Urinary bladder (tissue), 4 donors: ENCODE results near the gene GALR3. TPM values are rescaled to one million over a fixed set of nuclear protein-coding genes. Genes with fewer than 3 reads are reported as not detected.

Source experiments
- DNase-seq: peaks from one replicate; pipeline ENCODE4 v3.0.0-alpha.2; 2015; ENCODE audit errors: extremely low spot score
- H3K27ac ChIP-seq: one replicate; pipeline ENCODE4 v1.5.1; 2013; ENCODE audit warnings: low read depth, mild to moderate bottlenecking, moderate library complexity
- H3K36me3 ChIP-seq: one replicate; pipeline ENCODE4 v1.6.1; 2013; ENCODE audit warnings: mild to moderate bottlenecking, moderate library complexity; ENCODE audit not compliant: insufficient read depth
- H3K4me1 ChIP-seq: one replicate; pipeline ENCODE4 v1.6.1; 2013; ENCODE audit warnings: mild to moderate bottlenecking, moderate library complexity; ENCODE audit not compliant: insufficient read depth
- H3K4me3 ChIP-seq: one replicate; pipeline ENCODE4 v1.5.1; 2013; ENCODE audit warnings: low read depth, low read length
- WGBS: extraction: QIAGEN DNeasy Blood & Tissue Kit; methylation state at CpG from one replicate; pipeline ENCODE4 v1.1.7; 2013; 5-methylcytosine and 5-hydroxymethylcytosine counted together
- polyA plus RNA-seq: library from polyadenylated mRNA; stranded (reverse); fragments of 200-250 nt; gene quantifications from one replicate; pipeline ENCODE4 v1.2.3, GENCODE V29; 2013
- total RNA-seq: library from RNA; depleted of rRNA; stranded (reverse); fragments of >200 nt; gene quantifications from one replicate; pipeline ENCODE4 v1.2.3, GENCODE V29; 2014
- donor health status: healthy with polysubstance abuse.
- donor health status: healthy.

The GALR3 gene
- total and polyA plus RNA-seq, 2 donors = not detected

DNA sequence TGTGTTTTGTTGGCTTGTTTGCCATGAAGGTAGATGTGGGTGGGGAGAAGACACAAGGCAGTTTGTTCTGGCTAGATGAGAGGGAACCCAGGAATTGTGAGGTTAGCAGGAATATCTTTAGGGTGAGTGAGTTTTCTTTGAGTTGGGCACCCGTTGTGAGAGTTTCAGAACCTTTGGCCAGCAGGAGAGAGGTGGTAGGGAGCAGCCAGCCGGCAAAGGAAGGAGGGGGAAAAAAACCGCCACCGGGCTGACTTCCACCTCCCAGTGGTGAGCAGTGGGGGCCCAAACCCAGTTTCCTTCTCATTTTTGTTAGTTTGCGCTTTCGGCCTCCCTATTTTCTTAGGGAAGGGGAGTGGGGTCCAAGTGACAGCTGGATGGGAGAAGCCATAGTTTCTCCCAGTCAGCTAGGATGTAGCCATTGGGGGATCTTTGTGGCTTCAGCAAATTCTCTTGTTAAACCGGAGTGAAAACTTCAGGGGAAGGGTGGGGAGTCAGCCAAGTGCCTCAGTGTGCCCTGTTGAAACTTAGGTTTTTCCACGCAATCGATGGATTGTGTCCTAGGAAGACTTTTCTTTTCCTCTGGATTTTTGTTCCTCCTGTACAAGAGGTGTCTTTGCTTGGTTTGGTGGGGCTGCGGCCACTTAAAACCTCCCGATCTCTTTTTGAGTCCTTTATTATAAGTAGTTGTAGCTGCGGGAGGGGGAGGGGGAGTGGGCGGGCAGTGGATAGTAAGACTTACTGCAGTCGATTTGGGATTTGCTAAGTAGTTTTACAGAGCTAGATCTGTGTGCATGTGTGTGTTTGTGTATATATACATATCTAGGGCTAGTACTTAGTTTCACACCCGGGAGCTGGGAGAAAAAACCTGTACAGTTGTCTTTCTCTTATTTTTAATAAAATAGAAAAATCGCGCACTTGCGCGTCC is 16.5 kb upstream of the GALR3 start:
- no peaks in the 10 kb centered on the region for H3K4me1 ChIP-seq
- no peak for DNase-seq
- H3K27ac ChIP-seq = no peak overlapping the region
- WGBS = 3% methylated on average over 19 of the region's 19 CpGs
- H3K36me3 ChIP-seq = no peaks in the 10 kb centered on the region
- peak overlapping the region; percentile 51 for H3K4me3 ChIP-seq

DNA sequence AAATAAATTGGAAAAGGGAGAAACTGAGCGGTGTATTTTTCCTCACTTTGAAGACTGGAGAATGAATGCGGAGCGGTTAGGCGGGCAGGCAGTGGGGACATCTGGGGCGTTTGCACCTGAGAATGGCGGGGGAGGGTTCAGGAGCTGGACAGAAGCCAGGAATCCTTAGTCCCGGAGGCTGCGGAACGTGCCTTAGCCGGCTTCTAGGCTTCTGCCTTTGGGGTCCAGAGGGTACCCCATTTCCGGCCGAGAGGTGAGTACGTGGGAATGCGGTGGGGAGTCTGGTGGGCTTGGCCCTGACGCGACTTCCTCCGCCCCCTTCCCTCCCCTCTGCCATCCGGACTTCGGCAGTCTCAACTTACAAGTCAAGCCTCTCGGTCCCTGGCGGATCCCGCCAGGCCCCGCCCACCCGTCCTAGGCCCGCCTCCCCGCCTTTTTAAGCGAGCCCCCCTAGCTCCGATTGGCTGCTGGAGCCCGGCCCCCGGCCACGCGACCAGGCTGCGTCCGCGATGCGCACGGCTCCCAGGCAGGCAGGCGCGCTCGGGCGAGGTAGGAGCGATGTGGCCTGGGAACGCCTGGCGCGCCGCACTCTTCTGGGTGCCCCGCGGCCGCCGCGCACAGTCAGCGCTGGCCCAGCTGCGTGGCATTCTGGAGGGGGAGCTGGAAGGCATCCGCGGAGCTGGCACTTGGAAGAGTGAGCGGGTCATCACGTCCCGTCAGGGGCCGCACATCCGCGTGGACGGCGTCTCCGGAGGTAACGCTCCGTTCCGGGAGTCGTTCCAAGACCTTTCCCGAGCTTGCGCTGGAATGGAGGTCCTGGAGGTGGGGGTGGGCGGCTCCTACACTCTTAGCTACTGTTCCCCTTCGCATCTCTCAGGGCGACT is 15.5 kb upstream of the GALR3 start, which contains the start of gene GCAT:
Gene GCAT (plus strand): TSS at position 525 of the 884 bp plus-strand sequence. CDS start 34 bp downstream, at position 559.
- Histone ChIP-seq H3K4me1 (no peaks in the 10 kb centered on the region), H3K4me3 (peak within 1 kb of the TSS; percentile 51), H3K36me3 (no peaks in the 10 kb centered on the region), H3K27ac (no peak within 1 kb of the TSS)
- DNase-seq = peak; percentile 89
- whole genome bisulfite sequencing = under 1% methylated on average over 73 of the region's 73 CpGs

DNA sequence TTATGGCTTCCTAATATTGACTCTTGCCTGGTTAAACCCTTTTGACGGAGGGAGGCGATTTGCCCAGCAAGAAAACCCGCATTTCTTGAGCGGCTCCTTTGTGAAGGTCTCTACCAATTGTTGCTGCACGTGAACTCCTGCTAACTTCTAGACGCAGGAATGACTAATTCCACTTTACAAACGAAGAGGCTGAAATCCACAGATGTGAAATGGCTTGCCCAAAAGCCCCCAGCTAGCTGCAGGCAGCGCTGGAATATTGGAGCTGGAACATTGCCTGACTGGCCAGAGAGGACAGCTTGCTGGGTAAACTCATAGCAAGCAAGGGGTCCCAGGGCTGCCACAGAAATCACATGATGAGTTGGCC is 14.9 kb upstream of the GALR3 start:
- Histone ChIP-seq H3K27ac (no peak overlapping the region), H3K4me3 (peak overlapping the region; percentile 39), H3K36me3 (no peaks in the 10 kb centered on the region), H3K4me1 (no peaks in the 10 kb centered on the region)
- 4% methylated on average over 8 of the region's 8 CpGs for WGBS
- DNase-seq = no peak

DNA sequence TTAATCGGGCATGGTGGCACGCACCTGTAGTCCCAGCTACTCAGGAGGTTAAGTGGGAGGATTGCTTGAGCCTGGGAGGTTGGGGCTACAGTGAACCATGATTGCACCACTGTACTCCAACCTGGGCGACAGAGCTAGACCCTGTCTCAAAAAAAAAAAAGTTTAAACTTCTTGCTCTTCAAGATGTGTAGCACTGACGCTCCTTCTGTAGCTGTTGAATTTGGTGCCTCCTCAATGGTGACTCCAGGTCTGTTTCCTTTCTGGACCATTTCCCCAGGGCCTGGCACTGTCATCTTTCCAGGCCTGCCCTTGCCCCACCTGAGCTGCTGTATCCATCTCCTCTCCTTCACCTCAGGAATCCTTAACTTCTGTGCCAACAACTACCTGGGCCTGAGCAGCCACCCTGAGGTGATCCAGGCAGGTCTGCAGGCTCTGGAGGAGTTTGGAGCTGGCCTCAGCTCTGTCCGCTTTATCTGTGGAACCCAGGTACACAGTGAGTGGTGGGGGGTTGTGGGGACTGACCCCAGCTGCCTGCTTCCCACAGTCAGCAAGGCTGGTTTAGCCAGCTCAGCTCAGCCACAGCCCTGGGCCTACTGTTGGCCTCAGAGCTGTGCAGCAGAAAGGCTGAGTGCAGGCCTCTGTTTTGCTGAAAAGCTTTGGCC is 13.4 kb upstream of the GALR3 start:
- DNase-seq = no peak
- H3K4me3 ChIP-seq = no peak overlapping the region
- WGBS = 94% methylated on average over 5 of the region's 5 CpGs

DNA sequence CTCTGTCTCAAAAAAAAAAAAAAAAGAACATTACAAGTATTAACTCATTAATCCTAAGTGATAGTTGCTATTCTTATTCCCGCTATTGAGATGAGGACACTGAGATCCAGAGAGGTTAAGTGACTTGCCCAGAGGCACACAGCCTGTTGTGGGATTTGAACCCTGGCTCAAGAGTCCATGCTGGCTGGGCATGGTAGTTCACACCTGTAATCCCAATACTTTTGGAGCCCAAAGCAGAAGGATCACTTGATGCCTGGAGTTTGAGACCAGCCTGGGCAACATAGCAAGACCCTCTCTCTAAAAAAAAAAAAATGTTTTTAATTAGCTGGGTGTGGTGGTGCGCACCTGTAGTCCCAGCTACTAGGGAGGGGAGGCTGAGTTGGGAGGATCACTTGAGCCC is 11.3 kb upstream of the GALR3 start:
- H3K27ac ChIP-seq = no peak overlapping the region
- H3K4me1 ChIP-seq = no peaks in the 10 kb centered on the region
- no peak for DNase-seq
- no peak overlapping the region for H3K4me3 ChIP-seq
- no peaks in the 10 kb centered on the region for H3K36me3 ChIP-seq
- WGBS = 96% methylated on average over 2 of the region's 2 CpGs

More for the DNA sequence above, 13.4 kb upstream of the GALR3 start:
- Histone ChIP-seq H3K27ac (no peak overlapping the region), H3K36me3 (no peaks in the 10 kb centered on the region), H3K4me1 (no peaks in the 10 kb centered on the region)

DNA sequence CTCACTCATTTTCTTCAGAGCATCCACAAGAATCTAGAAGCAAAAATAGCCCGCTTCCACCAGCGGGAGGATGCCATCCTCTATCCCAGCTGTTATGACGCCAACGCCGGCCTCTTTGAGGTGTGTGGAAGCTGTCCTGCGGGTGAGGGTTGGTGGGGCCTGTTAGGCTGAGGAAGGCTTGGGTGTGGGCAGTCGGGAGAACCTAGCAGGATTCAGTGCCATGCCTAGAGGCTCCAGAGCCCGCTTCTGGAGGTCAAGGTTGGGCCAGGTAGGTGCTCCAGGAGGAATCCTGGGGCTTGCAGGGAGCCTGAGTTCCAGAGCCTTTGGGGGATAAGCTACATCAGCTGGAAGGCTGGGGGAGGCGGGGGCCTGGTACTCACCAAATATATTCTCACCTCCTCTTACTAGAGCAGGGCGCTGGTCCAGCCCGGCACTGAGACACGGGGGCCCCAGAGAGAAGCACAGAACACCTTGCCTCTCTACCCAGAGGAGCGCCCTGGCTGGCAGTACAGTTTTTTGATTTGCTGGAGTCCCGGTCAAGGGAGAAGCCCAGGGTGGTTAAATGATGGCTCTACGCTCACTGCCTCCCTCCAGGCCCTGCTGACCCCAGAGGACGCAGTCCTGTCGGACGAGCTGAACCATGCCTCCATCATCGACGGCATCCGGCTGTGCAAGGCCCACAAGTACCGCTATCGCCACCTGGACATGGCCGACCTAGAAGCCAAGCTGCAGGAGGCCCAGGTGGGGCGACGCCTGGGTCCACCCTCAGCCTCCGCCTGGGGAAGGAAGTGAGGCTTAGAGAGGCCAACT is 10.1 kb upstream of the GALR3 start:
- WGBS = 93% methylated on average over 27 of the region's 27 CpGs
- Histone ChIP-seq H3K27ac (no peak overlapping the region), H3K4me1 (no peaks in the 10 kb centered on the region), H3K36me3 (no peaks in the 10 kb centered on the region), H3K4me3 (no peak overlapping the region)
- DNase-seq = no peak

DNA sequence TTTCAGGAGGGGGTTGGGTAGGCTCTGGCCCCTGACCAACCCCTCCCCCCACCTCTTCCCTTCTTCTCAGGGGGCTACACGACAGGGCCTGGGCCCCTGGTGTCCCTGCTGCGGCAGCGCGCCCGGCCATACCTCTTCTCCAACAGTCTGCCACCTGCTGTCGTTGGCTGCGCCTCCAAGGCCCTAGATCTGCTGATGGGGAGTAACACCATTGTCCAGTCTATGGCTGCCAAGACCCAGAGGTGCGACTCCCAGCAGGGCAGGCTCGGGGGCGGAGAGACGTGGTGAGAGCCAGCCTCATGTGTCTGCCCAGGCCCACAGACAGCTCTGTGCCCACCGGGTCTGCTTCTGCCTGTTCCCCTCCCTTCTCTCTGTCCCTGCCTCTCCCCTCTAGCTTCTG is 7.6 kb upstream of the GALR3 start:
- Histone ChIP-seq H3K27ac (no peak overlapping the region), H3K4me3 (no peak overlapping the region), H3K36me3 (no peaks in the 10 kb centered on the region), H3K4me1 (no peaks in the 10 kb centered on the region)
- no peak for DNase-seq
- 88% methylated on average over 12 of the region's 12 CpGs for WGBS

DNA sequence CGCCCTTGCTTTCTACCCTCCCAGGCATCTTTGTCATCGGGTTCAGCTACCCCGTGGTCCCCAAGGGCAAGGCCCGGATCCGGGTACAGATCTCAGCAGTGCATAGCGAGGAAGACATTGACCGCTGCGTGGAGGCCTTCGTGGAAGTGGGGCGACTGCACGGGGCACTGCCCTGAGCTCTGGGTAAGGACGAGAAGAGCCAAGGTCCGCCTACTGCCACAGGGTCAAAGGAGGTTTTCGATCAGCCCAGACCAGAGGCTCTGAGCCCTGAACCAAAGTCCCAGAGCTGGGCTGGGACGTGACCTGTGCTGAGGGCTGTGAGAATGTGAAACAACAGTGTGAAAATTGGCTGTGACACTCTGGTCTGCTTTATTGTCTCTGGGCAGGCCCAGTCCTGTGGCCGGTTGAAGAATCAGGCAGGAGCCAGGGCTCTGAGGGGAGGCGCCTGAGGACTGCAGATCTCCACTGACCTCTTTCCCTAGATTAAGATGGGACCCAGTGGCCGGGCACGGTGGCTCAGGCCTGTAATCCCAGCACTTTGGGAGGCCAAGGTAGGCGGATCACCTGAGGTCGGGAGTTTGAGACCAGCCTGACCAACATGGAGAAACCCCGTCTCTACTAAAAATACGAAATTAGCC is 6.5 kb upstream of the GALR3 start:
- H3K4me1 ChIP-seq = no peaks in the 10 kb centered on the region
- WGBS = 92% methylated on average over 23 of the region's 23 CpGs
- no peak overlapping the region for H3K27ac ChIP-seq
- no peak for DNase-seq
- no peaks in the 10 kb centered on the region for H3K36me3 ChIP-seq
- no peak overlapping the region for H3K4me3 ChIP-seq

DNA sequence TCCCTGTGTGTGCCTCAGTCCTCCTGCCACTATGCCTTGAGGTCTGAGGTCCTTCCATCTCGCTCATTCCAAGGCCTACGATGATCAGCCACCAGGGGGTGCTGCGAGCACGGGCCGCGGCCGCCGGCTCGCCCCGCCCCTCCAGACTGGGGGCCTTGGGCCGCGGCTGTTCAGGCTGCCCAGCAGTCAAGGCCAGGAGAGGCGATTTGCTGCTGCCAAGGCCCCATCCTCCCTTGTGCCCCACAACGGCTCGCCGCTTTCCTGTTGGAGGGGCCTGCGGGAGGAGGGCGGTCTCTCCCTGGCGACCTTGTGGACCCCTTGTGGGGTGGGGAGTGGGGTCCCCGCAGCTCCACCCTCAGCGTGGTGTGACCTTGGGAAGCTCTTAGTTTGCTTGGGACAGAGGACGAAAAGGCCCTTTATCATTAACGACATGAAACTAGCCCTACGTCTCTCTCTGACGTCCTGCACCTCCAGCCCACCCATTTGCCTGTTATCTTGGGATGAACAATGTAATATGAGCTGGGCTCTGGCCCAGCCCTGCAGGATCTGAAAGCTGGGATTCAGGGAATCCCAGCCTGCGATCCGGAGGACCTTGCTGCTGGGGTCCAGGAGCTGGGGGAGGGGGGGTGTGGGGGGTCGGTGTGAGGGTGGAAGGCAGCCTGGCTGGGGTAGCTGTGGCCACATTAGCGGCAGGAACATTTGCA is 5.3 kb upstream of the GALR3 start:
- Histone ChIP-seq H3K27ac (no peak overlapping the region), H3K4me1 (no peaks in the 10 kb centered on the region), H3K36me3 (no peaks in the 10 kb centered on the region), H3K4me3 (peak overlapping the region; percentile 24)
- no peak for DNase-seq
- 2% methylated on average over 29 of the region's 29 CpGs for WGBS

DNA sequence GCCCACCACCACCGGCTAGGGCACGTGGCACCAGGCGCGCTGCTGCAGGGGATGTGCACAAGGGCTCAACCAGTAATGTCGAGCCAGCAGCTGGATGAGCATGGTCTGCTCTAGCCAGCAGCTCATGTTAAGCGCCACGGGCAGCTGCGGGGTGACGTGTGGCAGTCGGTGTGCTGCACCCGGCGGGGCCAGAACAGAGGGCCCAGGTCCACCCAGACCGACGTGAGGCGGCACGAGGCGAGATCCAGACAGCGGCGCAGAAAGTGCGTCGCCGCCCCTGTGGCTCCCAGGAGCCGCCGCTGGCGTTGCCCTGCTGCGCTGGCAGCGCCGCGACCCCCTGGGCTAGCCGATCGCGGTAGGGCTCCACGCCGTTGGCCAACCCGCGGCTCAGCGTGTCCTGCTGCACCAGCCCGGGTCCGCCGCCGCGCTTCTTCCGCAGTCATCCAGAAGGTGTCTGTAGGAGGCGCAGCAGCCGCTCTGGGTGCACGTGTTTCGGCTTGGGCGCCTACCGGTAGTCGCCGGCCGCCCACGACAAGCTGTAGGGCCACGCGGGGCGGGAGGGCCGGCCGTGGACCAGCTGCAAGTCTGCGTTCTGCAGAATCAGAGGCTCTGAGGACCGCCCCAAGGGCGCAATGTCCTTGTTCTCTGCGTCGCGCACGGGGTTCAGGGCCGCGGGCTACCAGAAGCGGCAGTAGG is 4.6 kb upstream of the GALR3 start:
- Histone ChIP-seq H3K27ac (no peak overlapping the region), H3K4me1 (no peaks in the 10 kb centered on the region), H3K4me3 (peak overlapping the region; percentile 24), H3K36me3 (no peaks in the 10 kb centered on the region)
- 2% methylated on average over 68 of the region's 68 CpGs for WGBS
- no peak for DNase-seq

DNA sequence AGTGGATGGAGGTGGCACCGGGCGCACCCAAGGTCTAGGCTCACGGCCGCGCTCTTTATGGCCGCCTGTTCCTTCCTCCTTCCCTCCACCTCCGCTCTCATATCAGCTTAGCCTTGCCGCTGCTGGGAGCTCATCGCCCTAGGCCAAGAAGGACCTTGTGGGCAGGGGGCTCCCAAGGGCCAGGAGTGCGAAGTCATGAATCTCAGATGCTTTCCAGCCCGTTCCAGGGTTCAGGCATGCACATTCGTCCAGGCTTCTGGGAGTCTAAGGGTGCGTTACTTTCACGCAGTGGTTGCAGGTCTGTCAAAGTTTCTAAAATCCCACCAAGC is 4.1 kb upstream of the GALR3 start:
- WGBS = 27% methylated on average over 14 of the region's 14 CpGs
- Histone ChIP-seq H3K36me3 (no peaks in the 10 kb centered on the region), H3K4me1 (no peaks in the 10 kb centered on the region), H3K4me3 (no peak overlapping the region), H3K27ac (no peak overlapping the region)
- no peak for DNase-seq

DNA sequence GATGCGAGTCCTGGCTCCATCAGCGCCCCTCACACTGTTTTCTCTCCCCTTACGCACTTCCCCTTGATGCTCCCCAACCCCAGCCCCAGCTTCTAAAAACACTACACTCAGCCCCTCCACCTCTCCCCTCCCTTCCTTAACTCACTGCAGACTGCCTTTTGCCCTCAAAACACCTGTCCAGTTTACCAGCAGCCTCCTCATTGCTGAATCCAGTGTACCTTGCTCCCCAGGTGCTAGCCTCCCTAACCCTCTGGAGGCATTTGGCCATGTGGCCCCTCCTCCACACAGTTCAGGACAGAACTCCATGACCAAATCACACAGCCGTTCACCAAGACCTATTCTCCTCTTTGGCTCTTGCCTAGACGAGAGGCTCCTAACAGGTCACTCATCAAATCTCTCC is 2.8 kb upstream of the GALR3 start:
- H3K36me3 ChIP-seq = no peaks in the 10 kb centered on the region
- no peak for DNase-seq
- H3K4me3 ChIP-seq = no peak overlapping the region
- 93% methylated on average over 5 of the region's 5 CpGs for WGBS
- H3K4me1 ChIP-seq = peaks cover 3% of the 10 kb centered on the region
- no peak overlapping the region for H3K27ac ChIP-seq
